Mucosa of gallbladder (tissue), 1 donor: ENCODE measurements around the gene VGLL3. TPM values are rescaled to one million over a fixed set of nuclear protein-coding genes. Genes with fewer than 3 reads are reported as not detected.
"Not testable (repeated sequence)": the region's sequence is repeated elsewhere in the genome, so short reads cannot be mapped to it uniquely, and the experiment has no call there.

Experiments used
- DNase-seq: peaks from one replicate; pipeline ENCODE4 v3.0.0-alpha.2; 2020; ENCODE audit warnings: low spot score
- total RNA-seq: library from RNA; stranded (reverse); gene quantifications from one replicate; pipeline ENCODE4 v1.2.1, GENCODE V29; 2021
- donor health status: DM: no; HTN: no; CAD: no.

Gene VGLL3
- total RNA-seq, 1 donor from 2014 or later, result 39.2 TPM

DNA sequence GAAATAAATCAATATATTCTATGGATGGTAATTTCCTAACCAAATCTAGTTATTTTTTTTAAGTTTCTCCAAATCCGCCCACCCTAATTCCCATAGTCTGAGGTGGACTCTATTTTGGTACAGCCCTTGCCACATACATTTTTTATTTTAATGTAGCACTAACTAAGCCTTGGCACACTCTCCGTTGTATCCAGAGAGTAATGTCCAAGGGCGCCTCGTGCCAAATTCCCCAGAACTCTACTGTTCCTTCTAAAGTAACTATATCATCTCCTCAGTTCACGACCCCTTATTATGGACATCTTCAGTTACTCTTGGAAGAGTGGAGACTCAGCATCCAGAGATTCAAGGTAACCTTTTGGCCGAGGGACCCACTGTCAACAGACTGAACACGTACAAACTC, 1.3 kb downstream of the VGLL3 start:
- no peak for DNase-seq

DNA sequence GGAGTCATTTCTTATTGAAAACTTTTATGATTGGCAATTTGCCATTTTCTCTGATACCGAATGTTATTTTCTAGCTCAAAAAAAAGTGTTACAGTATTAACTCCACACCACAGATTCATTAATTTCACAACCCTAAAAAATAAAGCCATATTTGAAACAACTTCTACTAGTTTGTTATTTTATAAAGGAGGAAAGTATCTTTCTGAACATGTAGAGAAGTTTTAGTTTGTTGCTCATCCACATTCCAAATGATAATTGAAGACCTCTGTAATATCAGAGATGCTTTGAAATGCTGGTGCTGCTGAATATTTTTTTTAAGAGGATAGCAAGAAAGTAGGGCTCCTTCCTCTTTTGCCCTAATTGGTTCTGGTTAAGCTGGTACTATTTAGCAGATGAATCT, 1.9 kb downstream of the VGLL3 start:
- DNase-seq, result no peak

DNA sequence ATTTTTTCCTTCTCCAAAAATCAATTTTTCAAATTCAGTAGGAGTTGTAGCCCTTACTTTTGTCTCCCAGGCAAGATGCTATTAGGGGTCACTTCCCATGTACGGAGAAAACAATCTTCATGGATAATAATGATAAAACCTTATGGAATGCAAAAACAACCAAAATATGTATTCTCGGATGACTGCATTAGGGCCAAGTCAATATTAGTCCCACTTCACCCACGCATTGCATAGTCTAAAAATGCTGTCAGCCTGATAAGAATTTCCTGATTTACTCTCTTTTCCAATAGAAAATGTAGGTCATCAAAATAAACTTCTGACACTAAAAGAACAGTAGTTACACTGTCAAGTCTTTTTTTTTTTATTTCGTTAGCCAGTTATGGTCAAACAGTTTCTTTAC, 2.7 kb downstream of the VGLL3 start:
- DNase-seq, result no peak

DNA sequence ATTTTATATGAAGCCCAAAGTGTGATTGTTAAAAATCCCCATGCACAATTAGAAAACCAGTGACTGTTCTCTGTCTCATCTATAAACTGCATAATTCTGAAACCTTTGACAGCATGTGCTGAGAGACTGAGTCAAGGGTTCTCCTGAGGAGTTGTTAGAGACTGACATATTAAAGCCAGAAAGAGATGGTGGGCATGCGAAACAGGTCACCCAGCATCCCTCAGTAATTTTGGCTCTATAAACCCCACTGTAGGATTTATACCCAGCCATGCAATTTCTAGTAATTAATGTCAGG, 3.6 kb downstream of the VGLL3 start:
- no peak for DNase-seq

DNA sequence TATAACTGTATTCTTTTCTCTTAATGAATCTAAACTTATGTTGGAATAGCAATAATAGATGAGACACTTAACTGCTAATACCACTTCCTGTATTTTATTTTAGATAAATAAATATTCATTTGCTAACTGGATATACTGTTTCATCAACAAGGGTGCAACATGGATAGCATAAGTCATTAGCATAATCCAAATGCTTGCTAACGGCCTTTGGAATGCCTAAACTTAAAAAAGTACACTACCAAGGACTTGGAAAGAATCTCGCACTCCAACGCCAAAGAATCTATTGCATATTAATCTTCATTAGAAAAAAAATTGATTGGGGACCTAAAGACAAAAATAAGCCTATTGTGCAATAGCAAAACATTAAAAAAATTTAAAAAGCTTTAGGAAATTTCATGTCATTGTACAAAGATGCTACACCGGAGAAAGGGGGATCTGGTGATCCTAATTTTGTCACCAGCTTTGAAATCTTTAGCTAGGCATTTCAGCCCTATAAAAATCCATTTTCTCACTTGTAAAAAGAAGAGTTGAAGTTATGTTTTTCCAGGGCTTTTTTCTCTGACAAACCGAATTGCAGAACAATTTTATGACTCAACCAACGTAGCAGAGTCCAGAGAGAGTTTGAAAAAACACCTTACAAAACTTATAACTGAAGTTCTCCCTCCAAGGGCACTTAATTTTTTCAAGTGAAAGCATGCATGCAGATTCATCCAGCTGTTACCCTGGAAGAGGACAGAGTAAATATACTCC, 4.1 kb downstream of the VGLL3 start:
- DNase-seq, result no peak

DNA sequence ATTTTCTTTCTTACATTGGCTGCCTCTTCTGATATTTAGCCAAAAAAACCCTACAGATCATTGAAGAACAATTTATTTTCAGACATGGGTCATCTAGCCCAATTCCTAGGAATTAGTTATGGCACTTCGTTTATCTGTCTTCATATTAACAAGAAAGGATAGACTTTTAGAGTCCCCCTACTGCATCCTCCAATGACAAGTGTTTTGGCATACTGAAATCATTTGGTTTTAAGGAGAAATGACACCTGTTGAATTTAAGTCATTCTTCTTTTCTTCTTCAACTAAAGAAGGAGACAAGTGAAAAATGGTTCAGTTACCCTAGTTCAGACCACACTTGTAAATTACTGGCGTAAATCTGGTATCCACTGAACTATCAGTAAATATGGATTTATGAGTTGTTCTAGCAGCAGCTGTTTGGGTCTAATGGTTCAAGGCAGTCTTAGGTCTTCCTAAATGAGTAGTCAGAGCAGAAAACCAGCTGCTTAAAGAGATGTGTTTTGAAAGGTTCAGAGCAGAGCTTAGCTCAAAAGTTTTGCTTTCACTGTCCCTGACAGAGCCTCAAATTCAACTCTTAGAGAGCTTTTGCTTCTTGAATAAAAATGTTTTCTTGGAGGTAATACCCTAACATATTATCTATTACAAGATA, 5.6 kb downstream of the VGLL3 start:
- no peak for DNase-seq

DNA sequence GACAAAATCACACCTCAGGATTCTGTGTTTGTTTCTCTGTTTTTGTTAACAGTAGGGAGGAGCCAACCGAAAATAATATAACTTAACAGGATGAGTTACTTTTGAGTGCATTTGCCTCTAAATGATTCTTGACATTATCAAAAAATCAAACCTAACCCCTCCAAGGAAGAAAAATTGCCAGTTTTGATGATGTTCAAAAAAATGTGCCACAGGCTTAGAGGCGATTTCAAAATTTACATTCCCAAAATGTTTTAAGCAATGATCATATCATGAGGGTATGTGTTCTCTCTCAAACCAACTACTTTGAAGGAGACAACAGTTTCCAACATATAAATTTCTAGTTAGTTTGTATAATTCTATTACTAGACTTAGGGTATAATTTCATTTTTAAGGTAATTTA, 6.7 kb downstream of the VGLL3 start:
- DNase-seq, result no peak

DNA sequence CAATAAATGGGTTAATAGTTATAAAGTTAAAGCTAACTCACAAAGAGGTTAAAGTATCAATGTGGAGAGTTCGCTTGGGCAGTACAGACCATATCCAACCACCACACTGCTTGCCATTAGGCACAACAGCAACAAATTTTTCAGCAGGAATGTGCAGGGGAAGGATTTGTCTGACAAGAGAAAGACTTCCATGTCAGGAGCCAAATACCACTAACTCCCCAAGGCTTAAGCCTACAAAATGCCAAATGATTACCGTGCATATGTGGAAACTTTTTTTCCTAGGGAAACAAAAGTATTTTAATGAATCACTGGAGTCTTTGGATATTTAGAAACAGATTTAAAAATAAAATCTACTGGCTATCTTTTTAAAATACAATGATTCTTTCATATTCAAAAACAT, 8.1 kb downstream of the VGLL3 start:
- no peak for DNase-seq

DNA sequence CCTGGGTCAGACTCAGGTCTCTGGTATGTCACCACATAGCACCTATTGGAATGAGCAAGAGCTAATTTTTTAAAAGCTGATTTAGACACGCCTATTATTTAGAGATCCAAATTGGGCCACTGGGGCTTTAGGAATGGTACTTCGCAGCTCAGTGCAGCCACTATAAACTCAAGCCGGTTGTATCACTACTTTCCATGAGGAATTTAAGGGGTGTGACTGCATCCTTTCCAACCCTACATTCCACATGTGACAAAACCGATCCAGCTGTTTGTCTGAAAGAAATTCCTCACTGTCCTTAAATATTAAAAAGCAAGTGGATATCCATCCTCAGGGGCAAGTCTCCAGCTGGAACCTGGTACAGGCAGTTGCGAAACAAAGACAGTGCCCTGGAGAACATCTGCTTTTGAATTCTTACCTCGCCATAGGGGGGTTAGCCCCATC, 12.8 kb downstream of the VGLL3 start:
- DNase-seq, result peak; percentile 43

DNA sequence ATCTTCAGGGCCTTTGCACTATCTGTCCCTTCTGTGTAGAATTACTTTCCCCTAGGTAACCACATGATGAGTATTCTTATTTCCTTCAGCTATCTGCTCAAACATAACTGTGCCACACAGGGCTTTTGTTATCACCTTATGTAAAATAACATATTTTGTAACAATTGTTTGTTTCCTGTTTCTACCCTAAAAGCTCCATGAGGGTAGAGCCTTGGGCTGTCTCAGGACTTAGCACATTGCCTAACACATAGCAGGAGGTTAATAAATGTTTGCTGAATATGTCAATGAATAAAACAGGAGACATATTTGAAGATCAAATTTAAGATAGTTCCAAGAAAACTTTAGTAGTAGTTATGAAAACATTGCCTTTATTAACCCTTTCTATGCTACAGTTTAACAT, 14.7 kb downstream of the VGLL3 start:
- DNase-seq, result no peak

DNA sequence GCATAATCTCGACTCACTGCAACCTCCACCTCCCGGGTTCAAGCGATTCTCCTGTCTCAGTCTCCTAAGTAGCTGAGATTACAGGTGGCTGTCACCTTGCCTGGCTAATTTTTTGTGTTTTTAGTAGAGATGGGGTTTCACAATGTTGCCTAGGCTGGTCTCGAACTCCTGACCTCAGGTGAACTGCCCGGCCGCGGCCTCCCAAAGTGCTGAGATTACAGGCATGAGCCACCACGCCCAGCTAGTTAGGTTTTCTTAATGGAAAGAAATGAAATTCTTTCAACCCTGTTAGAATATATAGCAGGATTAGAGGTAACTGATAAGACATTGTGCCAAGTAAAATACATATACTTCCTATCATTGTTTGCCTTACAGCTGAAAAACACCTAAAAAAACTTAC, 16.8 kb downstream of the VGLL3 start:
- not testable (repeated sequence) for DNase-seq

DNA sequence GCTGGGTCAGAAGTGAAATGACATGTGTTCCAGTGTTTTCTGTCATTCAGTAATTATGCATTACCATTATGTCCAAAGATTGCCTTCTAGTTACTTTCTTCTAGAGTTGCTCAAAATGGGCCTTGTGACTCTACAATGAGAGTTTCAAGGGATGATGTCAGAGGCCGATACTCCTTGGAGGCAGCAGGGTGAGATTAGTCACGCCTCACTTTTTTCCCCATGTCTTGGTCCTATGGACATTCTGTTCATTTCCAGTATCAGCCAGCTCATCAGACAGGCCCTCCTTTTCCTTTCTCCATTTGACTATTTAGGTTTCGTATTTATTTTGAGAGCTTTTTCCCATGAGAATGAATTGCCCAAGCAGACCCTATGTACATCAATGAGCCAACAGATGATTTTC, 17.5 kb downstream of the VGLL3 start:
- no peak for DNase-seq

DNA sequence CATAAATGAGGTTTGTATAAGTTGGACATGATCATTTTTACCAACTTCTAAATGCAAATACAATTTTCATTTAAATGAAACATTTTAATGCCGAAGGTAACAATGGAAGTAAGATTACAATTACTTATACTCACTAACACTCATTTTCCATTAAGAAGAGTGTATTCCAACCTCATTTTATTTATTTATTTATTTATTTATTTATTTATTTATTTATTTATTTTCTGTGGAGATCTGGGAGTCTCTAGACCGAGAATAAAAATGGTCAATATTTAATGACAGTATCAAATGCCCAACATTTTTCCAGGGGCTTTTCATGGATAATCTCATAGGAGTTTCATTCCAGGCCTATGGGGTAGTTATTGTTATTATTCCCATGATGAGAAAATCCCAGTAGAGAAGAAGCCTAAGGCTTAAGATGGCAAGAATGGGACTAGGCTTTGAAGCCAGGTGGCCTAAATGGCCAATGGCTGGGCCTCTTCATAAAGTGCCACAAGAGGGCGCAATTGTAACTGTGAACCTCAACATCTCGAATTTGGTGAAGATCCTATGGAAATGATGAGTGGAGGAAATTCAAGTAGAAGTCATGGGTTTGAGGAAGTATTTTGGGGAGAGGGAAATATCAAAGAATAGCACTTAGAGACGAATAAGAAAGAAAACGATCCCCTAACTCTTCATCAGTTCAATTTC, 21.3 kb downstream of the VGLL3 start:
- DNase-seq, result no peak

DNA sequence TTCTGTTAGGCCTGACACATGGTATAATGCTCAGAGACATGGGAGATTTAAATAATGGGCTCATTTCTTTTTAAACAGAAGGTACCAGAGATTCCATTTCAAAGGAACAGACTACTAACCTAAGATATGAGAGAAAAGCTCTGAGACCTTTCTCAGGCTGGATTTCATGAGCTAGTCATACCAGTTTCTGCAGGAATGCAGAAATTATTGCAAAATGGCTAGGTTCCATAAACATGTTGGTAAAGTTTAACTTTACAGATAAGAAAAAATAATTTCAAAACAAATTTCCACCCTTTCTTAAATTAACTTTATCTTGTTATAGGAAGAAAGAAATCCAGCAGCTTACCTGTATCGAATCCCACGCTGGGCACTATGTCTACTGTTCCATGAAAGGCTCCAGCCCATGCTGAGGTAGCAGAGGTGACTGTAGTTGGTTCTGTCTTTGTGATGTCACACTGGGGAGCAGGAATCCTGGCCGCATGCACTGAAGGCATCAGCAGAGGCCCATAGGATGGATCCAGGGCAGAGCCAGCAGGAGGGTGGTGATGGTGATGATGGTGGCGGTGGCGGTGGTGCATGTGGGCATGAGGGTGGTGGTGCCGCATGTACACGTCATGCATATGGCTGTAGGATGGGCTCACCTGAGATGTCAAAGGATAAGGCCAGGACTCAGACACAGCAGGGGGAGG, 22.6 kb downstream of the VGLL3 start:
- DNase-seq, result no peak

DNA sequence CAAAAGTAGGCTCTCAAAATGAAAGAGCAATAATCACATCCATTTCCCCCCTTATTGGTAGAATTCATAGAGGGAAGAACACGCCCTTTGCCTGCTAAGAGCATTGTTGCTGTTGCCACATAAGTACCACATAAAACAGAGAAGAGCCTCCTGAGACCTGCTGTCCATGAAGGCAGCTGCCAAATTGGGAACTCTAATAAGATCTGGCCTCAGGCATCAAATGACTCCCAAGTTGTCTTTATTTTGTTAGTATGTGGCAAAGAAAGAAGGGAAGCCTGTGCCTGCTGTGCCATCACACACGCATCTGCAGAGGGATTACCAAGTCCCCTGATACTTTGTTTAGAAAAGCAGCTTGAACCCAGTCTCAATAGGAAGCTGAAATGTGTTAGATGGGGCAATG, 23.9 kb downstream of the VGLL3 start:
- DNase-seq, result no peak

DNA sequence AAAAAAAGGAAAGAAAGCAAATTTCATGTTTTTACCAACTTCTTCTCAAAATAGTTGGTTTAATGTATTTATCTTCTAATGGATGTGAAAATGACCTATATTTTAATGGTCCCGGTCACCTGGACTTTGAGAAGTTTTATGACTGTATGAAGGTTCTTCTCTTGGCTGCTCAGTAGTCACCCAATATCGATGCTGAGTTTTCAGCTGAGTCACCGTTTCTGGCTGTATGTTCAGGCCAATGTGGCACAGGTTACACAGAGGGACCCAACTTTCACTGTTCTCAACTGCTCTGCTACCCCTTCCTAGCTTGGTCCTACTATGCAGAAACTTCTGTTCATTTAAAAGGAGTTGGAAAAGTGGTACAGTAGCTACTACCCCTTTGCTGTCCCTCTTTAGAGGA, 25.8 kb downstream of the VGLL3 start:
- no peak for DNase-seq

DNA sequence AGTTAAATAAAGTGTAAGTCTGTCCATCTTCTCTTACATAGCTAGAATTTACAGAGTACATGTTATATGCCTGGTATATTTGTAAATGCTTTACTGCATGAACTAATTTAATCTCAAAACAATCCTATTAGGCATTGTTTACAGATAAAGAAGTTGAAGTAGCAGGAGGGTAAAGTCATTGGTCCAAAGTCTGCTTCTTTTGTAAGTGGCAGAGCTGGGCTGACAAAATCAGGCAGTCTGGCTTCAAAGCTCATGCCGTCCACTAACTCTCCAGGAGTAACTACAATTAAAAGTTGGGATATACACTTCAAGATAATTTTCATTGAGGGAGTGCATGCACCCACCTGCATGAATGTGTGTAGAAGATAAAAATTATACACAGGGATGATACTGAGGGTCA, 27.3 kb downstream of the VGLL3 start:
- DNase-seq, result no peak

DNA sequence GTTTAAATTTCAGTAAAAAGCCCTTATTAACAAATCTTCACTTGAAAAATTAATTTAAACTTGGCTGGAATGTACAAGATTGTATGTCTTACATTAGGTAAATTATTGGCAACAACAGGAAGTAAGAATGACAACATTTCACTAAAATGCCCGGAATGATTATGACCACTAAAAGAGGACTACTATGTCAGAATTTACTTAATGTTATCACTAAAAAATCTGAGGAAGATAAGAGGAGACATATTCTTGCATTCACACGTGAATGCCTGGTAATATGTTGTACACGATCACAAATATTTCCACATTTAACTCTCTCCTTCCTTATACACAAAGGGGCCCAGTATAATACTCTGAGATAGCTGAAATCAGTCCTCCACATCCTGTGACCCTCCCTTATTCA, 29.7 kb downstream of the VGLL3 start:
- no peak for DNase-seq

DNA sequence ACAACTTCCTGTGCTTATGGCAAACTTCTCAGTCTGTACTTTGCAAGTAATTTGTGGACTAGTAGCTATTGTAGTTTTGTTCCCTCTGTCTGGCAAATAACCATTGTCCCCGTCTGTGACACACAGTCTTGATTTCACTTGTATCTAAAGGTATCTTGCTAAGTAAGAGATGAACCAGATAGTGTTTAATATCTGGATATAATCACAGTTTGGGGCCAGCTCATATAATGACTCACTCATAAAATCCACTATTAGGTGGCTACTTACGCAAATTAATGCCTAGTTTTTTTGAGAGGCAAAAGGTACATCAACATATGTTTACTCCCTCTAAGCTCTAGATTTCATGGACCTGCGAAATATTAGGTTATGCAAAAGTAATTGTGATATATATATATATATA, 30.4 kb downstream of the VGLL3 start:
- DNase-seq, result no peak

DNA sequence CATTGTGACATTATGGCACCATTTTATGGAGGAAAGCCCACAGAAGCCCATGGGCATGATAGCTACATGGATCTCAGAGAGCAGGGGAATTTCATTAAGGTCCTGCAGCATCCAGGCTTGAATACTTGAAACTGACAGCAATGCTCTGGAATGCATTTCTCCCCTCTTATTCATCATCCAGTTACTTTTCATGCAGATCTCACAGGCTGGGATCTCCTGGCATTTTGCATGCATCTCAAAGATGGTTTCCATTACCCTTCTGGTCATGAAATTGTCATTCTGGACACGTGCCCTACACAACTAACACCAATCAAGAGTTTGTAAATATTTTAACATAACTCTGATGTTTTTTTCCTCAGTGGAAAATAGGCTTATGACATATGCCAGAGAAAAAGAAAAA, 32.4 kb downstream of the VGLL3 start:
- no peak for DNase-seq

DNA sequence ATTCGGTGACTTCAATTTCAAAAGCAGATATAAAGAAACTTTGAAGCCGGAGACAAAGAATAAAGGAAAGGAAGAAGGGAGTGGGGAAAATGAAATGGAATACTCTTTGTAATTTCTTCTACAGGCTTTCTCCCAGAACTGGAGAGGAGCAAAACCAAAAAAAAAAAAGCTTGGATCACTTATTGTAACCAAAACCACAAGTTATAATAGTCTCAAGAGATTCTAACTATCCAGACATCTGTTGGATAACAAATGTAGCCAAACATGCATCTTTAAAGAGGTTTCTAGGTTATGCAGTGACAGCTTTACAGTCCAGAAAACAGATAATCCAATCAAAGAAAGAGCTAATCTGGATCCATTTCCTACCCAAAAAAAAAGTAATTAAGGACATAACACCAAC, 36.2 kb downstream of the VGLL3 start:
- no peak for DNase-seq

DNA sequence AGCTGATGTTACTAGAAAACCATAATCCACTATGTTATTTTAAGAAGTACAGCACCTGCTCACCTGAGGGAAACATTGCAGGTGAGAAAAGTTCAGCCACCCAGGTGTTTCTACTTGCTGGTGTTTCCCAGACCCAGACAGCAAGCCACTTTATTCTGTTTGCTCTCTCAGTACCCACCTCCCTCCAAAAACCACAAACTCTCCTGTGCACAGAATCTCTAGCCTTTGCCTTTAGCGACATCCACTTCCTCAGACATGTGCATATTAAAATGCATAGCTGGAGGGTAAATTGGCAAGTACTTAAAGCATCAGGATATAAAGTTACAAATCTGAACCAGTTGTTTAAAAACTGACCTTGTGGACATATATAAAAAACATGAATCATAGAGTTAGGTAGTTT, 36.7 kb downstream of the VGLL3 start:
- DNase-seq, result no peak

DNA sequence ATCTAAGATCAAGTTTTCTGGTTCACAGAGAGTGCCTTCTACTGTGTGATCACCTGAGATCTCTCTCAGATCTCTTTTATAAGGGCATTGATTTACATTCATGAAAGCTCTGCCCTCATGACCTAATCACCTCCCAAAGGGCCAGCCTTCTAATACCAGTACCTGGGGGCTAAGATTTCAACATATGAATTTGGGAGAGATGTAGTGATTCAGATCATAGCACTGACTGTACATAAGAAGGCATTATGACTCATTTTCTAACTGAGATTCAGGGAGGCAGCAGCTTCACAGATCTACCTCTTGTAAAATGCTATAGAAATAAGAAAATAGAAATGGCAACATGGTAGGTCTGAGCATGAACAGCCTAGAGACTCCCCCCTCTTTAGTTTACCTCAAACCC, 39.6 kb downstream of the VGLL3 start:
- no peak for DNase-seq
